Astrocyte of the cerebellum (primary cell): Measurements from ENCODE around the gene SCN3A.

Source experiments
- DNase-seq: peaks from one replicate; pipeline ENCODE4 v3.0.0-alpha.2; 2011; ENCODE audit warnings: low read depth
- H3K4me3 ChIP-seq: 2 replicates; pipeline ENCODE4 v1.5.1; 2011; ENCODE audit warnings: mild to moderate bottlenecking, low read depth, low read length, moderate library complexity
- in situ Hi-C: cut with HindIII; loops from 2 replicates; pipeline ENCODE4 v1.10.0; 2017; ENCODE audit warnings: low sequenced_read_pairs
- TF ChIP-seq, protein P1 (sequence below): IDR thresholded peaks from 2 replicates; pipeline ENCODE4 v1.5.1; 2012; ENCODE audit warnings: low read length, low read depth, moderate library complexity, mild to moderate bottlenecking; ENCODE audit errors: missing control alignments

Gene SCN3A

GRCh38 chr2:165060411-165060810, 143.4 kb downstream of the SCN3A start:
- TF ChIP-seq, protein P1, sequence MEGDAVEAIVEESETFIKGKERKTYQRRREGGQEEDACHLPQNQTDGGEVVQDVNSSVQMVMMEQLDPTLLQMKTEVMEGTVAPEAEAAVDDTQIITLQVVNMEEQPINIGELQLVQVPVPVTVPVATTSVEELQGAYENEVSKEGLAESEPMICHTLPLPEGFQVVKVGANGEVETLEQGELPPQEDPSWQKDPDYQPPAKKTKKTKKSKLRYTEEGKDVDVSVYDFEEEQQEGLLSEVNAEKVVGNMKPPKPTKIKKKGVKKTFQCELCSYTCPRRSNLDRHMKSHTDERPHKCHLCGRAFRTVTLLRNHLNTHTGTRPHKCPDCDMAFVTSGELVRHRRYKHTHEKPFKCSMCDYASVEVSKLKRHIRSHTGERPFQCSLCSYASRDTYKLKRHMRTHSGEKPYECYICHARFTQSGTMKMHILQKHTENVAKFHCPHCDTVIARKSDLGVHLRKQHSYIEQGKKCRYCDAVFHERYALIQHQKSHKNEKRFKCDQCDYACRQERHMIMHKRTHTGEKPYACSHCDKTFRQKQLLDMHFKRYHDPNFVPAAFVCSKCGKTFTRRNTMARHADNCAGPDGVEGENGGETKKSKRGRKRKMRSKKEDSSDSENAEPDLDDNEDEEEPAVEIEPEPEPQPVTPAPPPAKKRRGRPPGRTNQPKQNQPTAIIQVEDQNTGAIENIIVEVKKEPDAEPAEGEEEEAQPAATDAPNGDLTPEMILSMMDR = no peak
- H3K4me3 ChIP-seq = no peak overlapping the region
- DNase-seq = no peak
- in situ Hi-C loops = no loop called here

DNA sequence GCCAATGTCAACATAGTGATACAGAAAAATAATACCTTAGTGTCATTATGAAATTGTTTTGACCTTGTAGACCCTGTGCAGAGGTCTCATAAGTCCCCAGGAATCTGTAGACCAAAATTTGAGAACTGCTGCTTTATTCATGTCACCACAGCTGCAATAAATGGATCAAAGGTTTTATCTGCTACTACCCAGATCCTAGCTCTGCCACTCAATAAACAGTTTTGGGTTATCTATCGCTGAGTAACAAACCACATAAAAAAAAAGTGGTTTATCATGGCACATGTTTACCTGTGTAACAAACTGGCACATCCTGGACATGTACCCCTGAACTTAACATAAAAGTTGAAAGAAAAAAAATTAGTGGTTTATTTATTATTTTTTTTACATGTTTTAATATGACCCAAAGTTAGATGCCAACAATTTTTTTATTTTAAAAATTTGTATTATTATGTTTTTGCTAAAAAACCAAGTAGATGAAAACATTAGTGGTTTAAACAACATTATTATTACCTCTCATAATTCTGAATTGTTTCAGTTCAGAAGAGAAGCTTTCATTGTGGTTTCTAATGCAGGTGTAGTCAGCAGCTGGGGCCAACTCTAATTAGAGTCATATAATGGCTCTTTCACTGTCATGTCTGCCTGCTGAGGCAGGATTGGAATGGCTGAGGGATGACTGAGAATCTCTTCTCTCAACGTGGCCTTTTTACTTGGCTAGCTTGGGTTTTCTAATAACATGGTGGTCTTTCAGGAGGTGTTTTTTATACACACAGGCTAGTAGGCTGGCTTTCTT, 145.2 kb downstream of the SCN3A start:
- in situ Hi-C loops = no loop called here
- H3K4me3 ChIP-seq = no peak overlapping the region
- TF ChIP-seq, protein P1 = no peak
- no peak for DNase-seq

DNA sequence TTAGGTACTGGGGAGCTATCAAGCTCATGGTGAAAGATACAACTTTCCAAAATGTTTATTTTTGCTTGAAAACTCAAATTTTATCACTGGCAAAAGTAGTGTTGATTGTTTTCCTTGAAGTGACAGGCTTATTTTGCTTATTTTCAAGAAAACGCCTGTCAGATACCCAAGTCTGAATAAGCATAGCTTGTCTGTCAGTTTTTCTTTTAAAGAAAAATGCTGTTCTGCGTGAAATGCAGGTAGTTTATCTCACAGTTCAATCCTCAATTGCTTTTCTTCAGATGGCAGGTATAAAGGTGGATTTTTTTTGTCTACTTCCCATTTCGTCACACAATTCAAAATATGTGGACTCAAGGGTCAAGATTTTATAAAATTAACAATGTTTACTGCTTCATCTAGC, 145.9 kb downstream of the SCN3A start:
- H3K4me3 ChIP-seq = no peak overlapping the region
- no peak for DNase-seq
- in situ Hi-C loops = no loop called here
- TF ChIP-seq, protein P1 = no peak

DNA sequence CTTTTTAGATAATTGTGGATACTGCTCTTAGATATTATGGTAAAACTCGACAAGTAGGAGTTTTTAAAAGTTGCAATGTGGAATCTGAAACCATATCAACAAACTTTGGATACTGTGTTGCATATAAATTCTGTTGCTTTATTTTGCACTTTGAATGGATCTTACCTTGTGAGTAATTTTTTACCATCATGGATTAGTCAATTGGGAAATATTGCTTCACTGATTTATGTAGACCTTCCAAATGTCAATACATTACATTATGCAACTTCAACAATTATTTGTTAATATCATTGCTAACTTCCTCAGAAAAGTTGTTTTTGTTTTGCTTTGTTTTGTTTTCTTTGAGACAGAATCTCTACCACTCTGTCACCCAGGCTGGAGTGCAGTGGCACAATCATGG, 146.5 kb downstream of the SCN3A start:
- TF ChIP-seq, protein P1 = no peak
- H3K4me3 ChIP-seq = no peak overlapping the region
- no peak for DNase-seq
- in situ Hi-C loops = no loop called here

DNA sequence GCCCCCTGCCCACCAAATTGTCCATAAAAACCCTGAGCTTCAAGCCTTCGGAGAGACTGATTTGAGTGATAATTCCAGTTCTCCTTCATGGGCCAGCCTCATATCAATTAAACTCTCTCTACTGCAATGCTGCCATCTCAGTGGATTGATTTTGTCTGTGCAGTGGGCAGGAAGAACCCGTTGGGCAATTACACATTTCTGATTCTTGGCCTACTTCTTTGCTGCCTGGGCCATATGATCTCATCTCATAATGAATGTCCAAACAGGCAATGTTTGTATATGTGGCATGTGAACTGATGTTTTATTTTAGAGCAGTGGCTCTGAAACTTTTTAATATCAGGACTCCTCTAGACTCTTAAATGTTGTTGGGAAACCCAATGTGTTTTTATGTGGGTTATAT, 147.3 kb downstream of the SCN3A start:
- in situ Hi-C loops = no loop called here
- DNase-seq = no peak
- H3K4me3 ChIP-seq = no peak overlapping the region
- TF ChIP-seq, protein P1 = no peak

GRCh38 chr2:165055082-165055851, 148.6 kb downstream of the SCN3A start:
- TF ChIP-seq, protein P1 = no peak
- no peak for DNase-seq
- in situ Hi-C loops = no loop called here
- no peak overlapping the region for H3K4me3 ChIP-seq
